K562 (cell line): Measurements from ENCODE around the gene HDAC7. TPM values are rescaled to one million over a fixed set of nuclear protein-coding genes. Genes with fewer than 3 reads are reported as not detected.
A peak's percentile ranks its signal among the peaks of the same experiment; 100 is the strongest.

Source experiments
- MCM3 ChIP-seq: fragments of 450-650 bp; IDR thresholded peaks from 2 replicates; pipeline ENCODE4 v1.6.1; 2016
- NR4A1 ChIP-seq, 2 experiments: fragments of 250-450 bp in 1 of 2; fragments of 450-650 bp in 1 of 2; sonication (Bioruptor Pico) in 1 of 2; IDR thresholded peaks; 2 replicates each; pipeline versions ENCODE4 v1.4.0 to v1.6.1; 2016 to 2020; ENCODE audit warnings: mild to moderate bottlenecking in 2 of 2, missing compliant biosample characterization in 1 of 2, missing genetic modification characterization in 1 of 2, moderate library complexity in 1 of 2
- PHF8 ChIP-seq: fragments of 200-600 bp; sonication (generic); IDR thresholded peaks from 2 replicates; pipeline ENCODE4 v1.6.1; 2012; ENCODE audit warnings: mixed run types, mild to moderate bottlenecking, inconsistent platforms, low read length, moderate library complexity, borderline replicate concordance
- PML ChIP-seq: IDR thresholded peaks from 2 replicates; pipeline ENCODE4 v1.6.1; 2012; ENCODE audit warnings: low read length, inconsistent platforms
- SPI1 ChIP-seq: IDR thresholded peaks from 2 replicates; pipeline ENCODE4 v1.6.1; 2011; ENCODE audit warnings: low read depth, low read length, control low read depth, borderline replicate concordance
- ZFX ChIP-seq: sonication (generic); formaldehyde crosslinking; IDR thresholded peaks from 2 replicates; pipeline ENCODE4 v1.8.0; 2022; ENCODE audit warnings: mild to moderate bottlenecking, missing genetic modification reagents, moderate library complexity
- ZNF165 ChIP-seq: fragments of 250-450 bp; sonication (Bioruptor Pico); IDR thresholded peaks from 2 replicates; pipeline ENCODE4 v1.4.0; 2020; ENCODE audit warnings: borderline replicate concordance
- ZNF583 ChIP-seq: fragments of 250-450 bp; sonication (Bioruptor Pico); IDR thresholded peaks from 2 replicates; pipeline ENCODE4 v1.4.0; 2020
- polyA plus RNA-seq, 8 experiments: library from polyadenylated mRNA; depleted of rRNA in 4 of 8; stranded (reverse) in 5 of 8; unstranded in 3 of 8; fragments of >200 nt; fragmentation: Nextera tagmentation in 2 of 8; fragmentation: Illumina TruSeq in 1 of 8; extraction: Ambion mirVana in 2 of 8; extraction: Trizol in 1 of 8; gene quantifications; 2 replicates each; pipeline versions ENCODE4 v1.2.1 to v1.2.3, GENCODE V29; 2011 to 2014; ENCODE audit warnings: inconsistent platforms in 1 of 8, missing spikeins in 1 of 8
- total RNA-seq, 7 experiments: library from RNA; depleted of rRNA in 6 of 7; stranded (reverse); fragments of >200 nt in 6 of 7; fragmentation: Illumina TruSeq in 2 of 7; extraction: Trizol in 2 of 7; gene quantifications; 2 replicates each; pipeline versions ENCODE4 v1.2.1 to v1.2.3, GENCODE V29; 2011 to 2021; ENCODE audit warnings: low replicate concordance in 1 of 7
- TF ChIP-seq, protein P1 (sequence below), 2 experiments: fragments of 450-650 bp in 1 of 2; sonication (generic) in 1 of 2; formaldehyde crosslinking in 1 of 2; IDR thresholded peaks; 2 replicates each; pipeline versions ENCODE4 v1.7.1 to v1.9.0; 2016 to 2022; ENCODE audit warnings: inconsistent platforms in 1 of 2, mild to moderate bottlenecking in 1 of 2, missing genetic modification reagents in 1 of 2
- TF ChIP-seq, protein P2 (sequence below), 2 experiments: fragments of 450-650 bp; IDR thresholded peaks; 2 replicates each; pipeline ENCODE4 v1.6.1; 2018; ENCODE audit warnings: mild to moderate bottlenecking in 2 of 2, low read depth in 1 of 2; ENCODE audit not compliant: partially characterized antibody in 2 of 2
- TF ChIP-seq, protein P3 (sequence below): fragments of 450-650 bp; formaldehyde crosslinking; IDR thresholded peaks from 2 replicates; pipeline ENCODE4 v1.4.0; 2020; ENCODE audit warnings: mild to moderate bottlenecking, moderate library complexity

HDAC7 gene
- total and polyA plus RNA-seq, 9 of the 15 experiments (the other 6 are each of a cell fraction or from before 2014, with no cell fraction given): 2.5 to 129 (median 31.1) TPM

DNA sequence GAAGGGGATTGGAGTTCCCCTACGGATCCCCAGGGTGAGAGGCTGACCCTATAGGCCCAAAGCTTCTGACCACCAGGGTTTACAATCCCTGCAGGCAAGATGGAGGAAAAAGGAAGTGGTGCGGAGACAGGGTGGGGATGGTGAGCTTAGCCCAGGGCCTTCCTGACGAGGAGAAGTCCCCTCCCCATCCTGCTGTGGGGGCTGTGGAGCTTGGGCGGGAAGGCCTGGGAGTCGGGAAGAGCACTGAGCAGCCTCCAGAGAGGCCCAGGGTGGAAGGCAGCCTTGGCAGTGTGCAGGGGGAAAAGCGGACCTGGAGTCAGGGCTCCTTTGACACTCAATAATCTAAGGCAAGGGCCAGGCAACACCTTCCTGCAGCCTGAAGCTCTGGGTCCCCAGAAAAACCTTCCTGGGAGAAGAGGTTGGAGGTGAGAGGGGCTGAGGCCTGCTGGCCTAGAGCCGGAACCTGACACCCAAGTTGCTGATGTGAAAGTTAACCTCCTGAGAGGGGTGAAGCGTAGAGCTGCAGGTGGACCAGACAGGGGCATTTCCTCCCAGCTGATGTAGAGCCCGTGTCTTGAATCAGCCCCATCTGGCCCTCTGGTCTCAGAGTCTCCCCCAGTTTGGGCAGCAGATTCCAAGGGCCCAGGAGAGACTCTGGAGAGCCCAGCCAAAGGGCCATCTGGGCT is 6.0 kb downstream of the HDAC7 start (continued):
- TF ChIP-seq ZNF165 (CRISPR knock-in tag) (0 out of 2 replicates have a peak, but pooled peaks have one; percentile 47), MCM3 (no peak), ZNF583 (CRISPR knock-in tag) (0 out of 2 replicates have a peak, but pooled peaks have one; percentile 10), SPI1 (peak; percentile 97), PML (0 out of 2 replicates have a peak, but pooled peaks have one; percentile 21), PHF8 (peak; percentile 6; the same call in 1 of the 2 replicates), ZFX (peak; percentile 64), NR4A1 (CRISPR knock-in tag; IDR thresholded peaks at IDR 0.05) (no peak), NR4A1 (tag; IDR thresholded peaks at IDR 0.05) (peak; percentile 52; the same call in 1 of the 2 replicates)
- TF ChIP-seq, protein P1, sequence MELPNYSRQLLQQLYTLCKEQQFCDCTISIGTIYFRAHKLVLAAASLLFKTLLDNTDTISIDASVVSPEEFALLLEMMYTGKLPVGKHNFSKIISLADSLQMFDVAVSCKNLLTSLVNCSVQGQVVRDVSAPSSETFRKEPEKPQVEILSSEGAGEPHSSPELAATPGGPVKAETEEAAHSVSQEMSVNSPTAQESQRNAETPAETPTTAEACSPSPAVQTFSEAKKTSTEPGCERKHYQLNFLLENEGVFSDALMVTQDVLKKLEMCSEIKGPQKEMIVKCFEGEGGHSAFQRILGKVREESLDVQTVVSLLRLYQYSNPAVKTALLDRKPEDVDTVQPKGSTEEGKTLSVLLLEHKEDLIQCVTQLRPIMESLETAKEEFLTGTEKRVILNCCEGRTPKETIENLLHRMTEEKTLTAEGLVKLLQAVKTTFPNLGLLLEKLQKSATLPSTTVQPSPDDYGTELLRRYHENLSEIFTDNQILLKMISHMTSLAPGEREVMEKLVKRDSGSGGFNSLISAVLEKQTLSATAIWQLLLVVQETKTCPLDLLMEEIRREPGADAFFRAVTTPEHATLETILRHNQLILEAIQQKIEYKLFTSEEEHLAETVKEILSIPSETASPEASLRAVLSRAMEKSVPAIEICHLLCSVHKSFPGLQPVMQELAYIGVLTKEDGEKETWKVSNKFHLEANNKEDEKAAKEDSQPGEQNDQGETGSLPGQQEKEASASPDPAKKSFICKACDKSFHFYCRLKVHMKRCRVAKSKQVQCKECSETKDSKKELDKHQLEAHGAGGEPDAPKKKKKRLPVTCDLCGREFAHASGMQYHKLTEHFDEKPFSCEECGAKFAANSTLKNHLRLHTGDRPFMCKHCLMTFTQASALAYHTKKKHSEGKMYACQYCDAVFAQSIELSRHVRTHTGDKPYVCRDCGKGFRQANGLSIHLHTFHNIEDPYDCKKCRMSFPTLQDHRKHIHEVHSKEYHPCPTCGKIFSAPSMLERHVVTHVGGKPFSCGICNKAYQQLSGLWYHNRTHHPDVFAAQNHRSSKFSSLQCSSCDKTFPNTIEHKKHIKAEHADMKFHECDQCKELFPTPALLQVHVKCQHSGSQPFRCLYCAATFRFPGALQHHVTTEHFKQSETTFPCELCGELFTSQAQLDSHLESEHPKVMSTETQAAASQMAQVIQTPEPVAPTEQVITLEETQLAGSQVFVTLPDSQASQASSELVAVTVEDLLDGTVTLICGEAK (IDR thresholded peaks at IDR 0.05): 0 out of 2 replicates have a peak, but pooled peaks have one; percentile 21
- TF ChIP-seq, protein P1 (CRISPR knock-in tag; IDR thresholded peaks at IDR 0.05): no peak
- TF ChIP-seq, protein P2, sequence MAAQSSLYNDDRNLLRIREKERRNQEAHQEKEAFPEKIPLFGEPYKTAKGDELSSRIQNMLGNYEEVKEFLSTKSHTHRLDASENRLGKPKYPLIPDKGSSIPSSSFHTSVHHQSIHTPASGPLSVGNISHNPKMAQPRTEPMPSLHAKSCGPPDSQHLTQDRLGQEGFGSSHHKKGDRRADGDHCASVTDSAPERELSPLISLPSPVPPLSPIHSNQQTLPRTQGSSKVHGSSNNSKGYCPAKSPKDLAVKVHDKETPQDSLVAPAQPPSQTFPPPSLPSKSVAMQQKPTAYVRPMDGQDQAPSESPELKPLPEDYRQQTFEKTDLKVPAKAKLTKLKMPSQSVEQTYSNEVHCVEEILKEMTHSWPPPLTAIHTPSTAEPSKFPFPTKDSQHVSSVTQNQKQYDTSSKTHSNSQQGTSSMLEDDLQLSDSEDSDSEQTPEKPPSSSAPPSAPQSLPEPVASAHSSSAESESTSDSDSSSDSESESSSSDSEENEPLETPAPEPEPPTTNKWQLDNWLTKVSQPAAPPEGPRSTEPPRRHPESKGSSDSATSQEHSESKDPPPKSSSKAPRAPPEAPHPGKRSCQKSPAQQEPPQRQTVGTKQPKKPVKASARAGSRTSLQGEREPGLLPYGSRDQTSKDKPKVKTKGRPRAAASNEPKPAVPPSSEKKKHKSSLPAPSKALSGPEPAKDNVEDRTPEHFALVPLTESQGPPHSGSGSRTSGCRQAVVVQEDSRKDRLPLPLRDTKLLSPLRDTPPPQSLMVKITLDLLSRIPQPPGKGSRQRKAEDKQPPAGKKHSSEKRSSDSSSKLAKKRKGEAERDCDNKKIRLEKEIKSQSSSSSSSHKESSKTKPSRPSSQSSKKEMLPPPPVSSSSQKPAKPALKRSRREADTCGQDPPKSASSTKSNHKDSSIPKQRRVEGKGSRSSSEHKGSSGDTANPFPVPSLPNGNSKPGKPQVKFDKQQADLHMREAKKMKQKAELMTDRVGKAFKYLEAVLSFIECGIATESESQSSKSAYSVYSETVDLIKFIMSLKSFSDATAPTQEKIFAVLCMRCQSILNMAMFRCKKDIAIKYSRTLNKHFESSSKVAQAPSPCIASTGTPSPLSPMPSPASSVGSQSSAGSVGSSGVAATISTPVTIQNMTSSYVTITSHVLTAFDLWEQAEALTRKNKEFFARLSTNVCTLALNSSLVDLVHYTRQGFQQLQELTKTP (IDR thresholded peaks at IDR 0.05; ENCODE audit: low read depth in 1 of 2, partially characterized antibody in 2 of 2): peak in 1 of 2 experiments; percentile 52
- TF ChIP-seq, protein P3, sequence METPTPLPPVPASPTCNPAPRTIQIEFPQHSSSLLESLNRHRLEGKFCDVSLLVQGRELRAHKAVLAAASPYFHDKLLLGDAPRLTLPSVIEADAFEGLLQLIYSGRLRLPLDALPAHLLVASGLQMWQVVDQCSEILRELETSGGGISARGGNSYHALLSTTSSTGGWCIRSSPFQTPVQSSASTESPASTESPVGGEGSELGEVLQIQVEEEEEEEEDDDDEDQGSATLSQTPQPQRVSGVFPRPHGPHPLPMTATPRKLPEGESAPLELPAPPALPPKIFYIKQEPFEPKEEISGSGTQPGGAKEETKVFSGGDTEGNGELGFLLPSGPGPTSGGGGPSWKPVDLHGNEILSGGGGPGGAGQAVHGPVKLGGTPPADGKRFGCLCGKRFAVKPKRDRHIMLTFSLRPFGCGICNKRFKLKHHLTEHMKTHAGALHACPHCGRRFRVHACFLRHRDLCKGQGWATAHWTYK (CRISPR knock-in tag): 0 out of 2 replicates have a peak, but pooled peaks have one; percentile 28
